Testis (tissue), 2 donors: ENCODE measurements around the gene SKAP1.

Experiments used
- POLR2A ChIP-seq: fragments of 450-650 bp; IDR thresholded peaks from one replicate; pipeline ENCODE4 v1.6.1; 2017; ENCODE audit warnings: antibody characterized with exemption, mild to moderate bottlenecking, moderate library complexity
- TF ChIP-seq, protein P1 (sequence below), 3 experiments: fragments of 450-650 bp in 2 of 3; fragments of 200-600 bp in 1 of 3; sonication (generic) in 1 of 3; IDR thresholded peaks; one replicate each; pipeline ENCODE4 v1.5.1; 2016 to 2019; ENCODE audit warnings: antibody characterized with exemption in 3 of 3, mild to moderate bottlenecking in 2 of 3, moderate library complexity in 1 of 3

DNA sequence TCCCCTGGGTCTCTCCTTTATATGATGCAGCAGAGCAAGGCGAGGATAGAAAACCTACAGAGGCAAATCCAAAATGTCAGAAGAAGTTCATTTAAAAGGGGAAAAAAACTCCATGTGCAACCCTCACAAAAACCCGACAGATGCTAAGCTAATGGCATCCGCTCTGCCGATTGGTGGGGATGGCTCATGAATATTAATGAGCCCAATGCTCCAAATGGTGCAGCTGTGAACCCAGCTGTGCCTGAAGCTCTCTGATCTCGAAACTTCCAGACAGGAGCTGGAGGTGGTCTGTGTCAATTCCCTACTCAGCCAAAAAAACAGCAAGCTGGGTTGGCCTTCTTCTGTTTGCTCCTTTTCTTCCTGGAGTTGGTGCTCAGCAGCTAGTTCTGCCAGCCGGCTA lies 306.9 kb downstream of the SKAP1 start:
- TF ChIP-seq, protein P1, sequence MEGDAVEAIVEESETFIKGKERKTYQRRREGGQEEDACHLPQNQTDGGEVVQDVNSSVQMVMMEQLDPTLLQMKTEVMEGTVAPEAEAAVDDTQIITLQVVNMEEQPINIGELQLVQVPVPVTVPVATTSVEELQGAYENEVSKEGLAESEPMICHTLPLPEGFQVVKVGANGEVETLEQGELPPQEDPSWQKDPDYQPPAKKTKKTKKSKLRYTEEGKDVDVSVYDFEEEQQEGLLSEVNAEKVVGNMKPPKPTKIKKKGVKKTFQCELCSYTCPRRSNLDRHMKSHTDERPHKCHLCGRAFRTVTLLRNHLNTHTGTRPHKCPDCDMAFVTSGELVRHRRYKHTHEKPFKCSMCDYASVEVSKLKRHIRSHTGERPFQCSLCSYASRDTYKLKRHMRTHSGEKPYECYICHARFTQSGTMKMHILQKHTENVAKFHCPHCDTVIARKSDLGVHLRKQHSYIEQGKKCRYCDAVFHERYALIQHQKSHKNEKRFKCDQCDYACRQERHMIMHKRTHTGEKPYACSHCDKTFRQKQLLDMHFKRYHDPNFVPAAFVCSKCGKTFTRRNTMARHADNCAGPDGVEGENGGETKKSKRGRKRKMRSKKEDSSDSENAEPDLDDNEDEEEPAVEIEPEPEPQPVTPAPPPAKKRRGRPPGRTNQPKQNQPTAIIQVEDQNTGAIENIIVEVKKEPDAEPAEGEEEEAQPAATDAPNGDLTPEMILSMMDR (IDR thresholded peaks at IDR 0.05): no peak
- TF ChIP-seq POLR2A: no peak
